Activated CD8-positive, alpha-beta T cell treated with anti-CD3 and anti-CD28 coated beads for 36 hours (primary cell): ENCODE results near the gene MUC4. TPM values are rescaled to one million over a fixed set of nuclear protein-coding genes. Genes with fewer than 3 reads are reported as not detected.

Experiments
- ATAC-seq: fragments of 200-7000 bp; cut with Tn5 transposase; one replicate; pipeline ENCODE4 v1.10.0; 2021; ENCODE audit warnings: mild to moderate bottlenecking, moderate library complexity
- CTCF ChIA-PET: fragments of 350-600 bp; sonication (Branson Sonifier 250); formaldehyde crosslinking; loops from one replicate; lab custom pipeline; 2021; ENCODE audit warnings: antibody characterized with exemption; lab: Charles Lee
- POLR2A ChIA-PET: fragments of 350-600 bp; sonication (Branson Sonifier 250); formaldehyde crosslinking; loops from one replicate; lab custom pipeline; 2021; ENCODE audit warnings: antibody characterized with exemption; lab: Charles Lee
- DNase-seq: peaks from one replicate; pipeline ENCODE4 v3.0.0-alpha.2; 2020
- H3K27ac Mint-ChIP-seq: one replicate; pipeline ENCODE4 v1.8.0; 2021; ENCODE audit warnings: mild to moderate bottlenecking, mixed read lengths
- H3K27me3 Mint-ChIP-seq: one replicate; pipeline ENCODE4 v1.8.0; 2021; ENCODE audit warnings: mixed read lengths
- H3K36me3 Mint-ChIP-seq: one replicate; pipeline ENCODE4 v1.8.0; 2021; ENCODE audit warnings: low read depth, mixed read lengths
- H3K4me1 Mint-ChIP-seq: one replicate; pipeline ENCODE4 v1.8.0; 2021; ENCODE audit warnings: low read depth, mixed read lengths
- H3K4me3 Mint-ChIP-seq: one replicate; pipeline ENCODE4 v1.8.0; 2021; ENCODE audit warnings: mild to moderate bottlenecking, moderate library complexity, mixed read lengths
- H3K9me3 Mint-ChIP-seq: one replicate; pipeline ENCODE4 v1.8.0; 2021; ENCODE audit warnings: mixed read lengths
- CTCF ChIP-seq: fragments of 200-600 bp; IDR thresholded peaks from one replicate; pipeline ENCODE4 v1.8.0; 2022; ENCODE audit warnings: antibody characterized with exemption, mild to moderate bottlenecking
- intact Hi-C: fragments of 100-400 bp; cut with micrococcal nuclease; formaldehyde crosslinking; loops from one replicate; pipeline ENCODE4 v1.10.0; 2022
- total RNA-seq, 2 experiments: library from RNA; stranded (reverse); gene quantifications; one replicate each; pipeline ENCODE4 v1.2.3, GENCODE V29; 2021

Gene MUC4
- total RNA-seq, 2 experiments from 2014 or later = 0.20 to 0.31 TPM

GRCh38 chr3:195699860-195700259 is 111.9 kb downstream of the MUC4 start:
- Mint-ChIP-seq H3K4me1 (peaks cover 6% of the 10 kb centered on the region), H3K27me3 (no peaks in the 10 kb centered on the region), H3K4me3 (no peak overlapping the region), H3K27ac (no peak overlapping the region), H3K36me3 (peaks cover 10% of the 10 kb centered on the region), H3K9me3 (no peaks in the 10 kb centered on the region)
- no peak for DNase-seq
- no peak for ATAC-seq
- CTCF ChIA-PET = interaction anchor here (0.8 kb wide), 1 partner anchor 45 kb away, joined by 3 read pairs; no protein-coding TSS in a partner anchor
- no peak for TF ChIP-seq CTCF
- intact Hi-C loops = no loop called here
- POLR2A ChIA-PET = interaction anchor here (0.7 to 1.6 kb wide), 2 partner anchors 12 to 122 kb away, joined by 3 read pairs; no protein-coding TSS in a partner anchor

GRCh38 chr3:195699388-195699771 is 112.3 kb downstream of the MUC4 start:
- no peak overlapping the region for H3K27ac Mint-ChIP-seq
- no peak for TF ChIP-seq CTCF
- H3K27me3 Mint-ChIP-seq = no peaks in the 10 kb centered on the region
- intact Hi-C loops = no loop called here
- ChIA-PET POLR2A (interaction anchor here (0.7 to 1.6 kb wide), 3 partner anchors 12 to 123 kb away, joined by 3 to 5 read pairs (median 3); no protein-coding TSS in a partner anchor), CTCF (interaction anchor here (0.8 kb wide), 1 partner anchor 45 kb away, joined by 3 read pairs; no protein-coding TSS in a partner anchor)
- peaks cover 6% of the 10 kb centered on the region for H3K4me1 Mint-ChIP-seq
- no peaks in the 10 kb centered on the region for H3K9me3 Mint-ChIP-seq
- DNase-seq (no peak), ATAC-seq (no peak)
- H3K4me3 Mint-ChIP-seq = no peak overlapping the region
- peaks cover 10% of the 10 kb centered on the region for H3K36me3 Mint-ChIP-seq

- ChIA-PET CTCF (interaction anchor here (0.8 kb wide), 1 partner anchor 46 kb away, joined by 3 read pairs; no protein-coding TSS in a partner anchor), POLR2A (interaction anchor here (1.3 to 1.6 kb wide), 2 partner anchors 13 to 16 kb away, joined by 3 to 5 read pairs; no protein-coding TSS in a partner anchor)
- Mint-ChIP-seq H3K27ac (no peak overlapping the region), H3K4me1 (peaks cover 7% of the 10 kb centered on the region), H3K27me3 (no peaks in the 10 kb centered on the region), H3K9me3 (no peaks in the 10 kb centered on the region), H3K4me3 (no peak overlapping the region), H3K36me3 (peaks cover 14% of the 10 kb centered on the region)
- TF ChIP-seq CTCF = no peak
- no peak for ATAC-seq
- no peak for DNase-seq
- intact Hi-C loops = no loop called here
These were observed 112.9 kb downstream of the MUC4 start for GRCh38 chr3:195698647-195699387.

- Mint-ChIP-seq H3K4me1 (peaks cover 8% of the 10 kb centered on the region), H3K27me3 (no peaks in the 10 kb centered on the region), H3K36me3 (peaks cover 17% of the 10 kb centered on the region), H3K9me3 (no peaks in the 10 kb centered on the region), H3K4me3 (no peak overlapping the region), H3K27ac (no peak overlapping the region)
- intact Hi-C loops = no loop called here
- ChIA-PET CTCF (interaction anchor here (1.6 kb wide), 1 partner anchor 161 kb away, joined by 3 read pairs; no protein-coding TSS in a partner anchor), POLR2A (interaction anchor here (1.3 to 1.6 kb wide), 2 partner anchors 13 to 16 kb away, joined by 3 to 5 read pairs; no protein-coding TSS in a partner anchor)
- no peak for TF ChIP-seq CTCF
- ATAC-seq (no peak), DNase-seq (no peak)
These were observed 113.4 kb downstream of the MUC4 start for GRCh38 chr3:195698325-195698646.
